RWPE2 (cell line): ENCODE measurements around the gene PEAK1.

Experiments used
- ATAC-seq: fragments of 200-7000 bp; cut with Tn5 transposase; 3 replicates; pipeline ENCODE4 v1.9.1; 2021; ENCODE audit warnings: low read depth
- DNase-seq: peaks from one replicate; pipeline ENCODE4 v3.0.0-alpha.2; 2020; ENCODE audit warnings: low spot score
- H3K27ac ChIP-seq: fragments of 450-650 bp; 2 replicates; pipeline ENCODE4 v1.5.1; 2017; ENCODE audit warnings: mild to moderate bottlenecking; ENCODE audit not compliant: poor library complexity, severe bottlenecking
- H3K27me3 ChIP-seq: fragments of 250-450 bp; sonication (Bioruptor Pico); 2 replicates; pipeline ENCODE4 v1.5.1; 2021; ENCODE audit warnings: mild to moderate bottlenecking, moderate library complexity; ENCODE audit not compliant: insufficient read depth, poor library complexity, severe bottlenecking
- H3K36me3 ChIP-seq: fragments of 250-450 bp; sonication (Bioruptor Pico); 2 replicates; pipeline ENCODE4 v1.5.1; 2020; ENCODE audit warnings: low read depth, mild to moderate bottlenecking, moderate library complexity
- H3K4me1 ChIP-seq: fragments of 250-450 bp; sonication (Bioruptor Pico); 2 replicates; pipeline ENCODE4 v1.5.1; 2021; ENCODE audit warnings: mild to moderate bottlenecking, moderate library complexity; ENCODE audit not compliant: insufficient read depth, poor library complexity, severe bottlenecking
- H3K4me3 ChIP-seq: fragments of 250-450 bp; sonication (Bioruptor Pico); 2 replicates; pipeline ENCODE4 v1.5.1; 2021; ENCODE audit warnings: mild to moderate bottlenecking, moderate library complexity; ENCODE audit not compliant: severe bottlenecking
- H3K9me3 ChIP-seq: fragments of 250-450 bp; sonication (Bioruptor Pico); 2 replicates; pipeline ENCODE4 v1.5.1; 2021; ENCODE audit warnings: mild to moderate bottlenecking, moderate library complexity; ENCODE audit not compliant: severe bottlenecking
- CTCF ChIP-seq: fragments of 450-650 bp; IDR thresholded peaks from one replicate; pipeline ENCODE4 v1.5.1; 2017; ENCODE audit warnings: mild to moderate bottlenecking, moderate library complexity; ENCODE audit not compliant: poor library complexity, severe bottlenecking

The PEAK1 gene

GRCh38 chr15:77266708-77267386, 153.1 kb downstream of the PEAK1 start:
- Histone ChIP-seq H3K4me1 (no peaks in the 10 kb centered on the region), H3K27me3 (no peaks in the 10 kb centered on the region), H3K36me3 (no peaks in the 10 kb centered on the region), H3K27ac (no peak overlapping the region), H3K4me3 (no peak overlapping the region), H3K9me3 (no peaks in the 10 kb centered on the region)
- ATAC-seq = peak; percentile 64; the same call in 2 of the 3 replicates
- TF ChIP-seq CTCF = no peak
- no peak for DNase-seq

- no peak for TF ChIP-seq CTCF
- H3K27ac ChIP-seq = no peak overlapping the region
- DNase-seq (no peak), ATAC-seq (no peak)
- peaks cover 6% of the 10 kb centered on the region; the same call in 1 of the 2 replicates for H3K36me3 ChIP-seq
- H3K4me3 ChIP-seq = no peak overlapping the region
- H3K27me3 ChIP-seq = no peaks in the 10 kb centered on the region
- H3K4me1 ChIP-seq = no peaks in the 10 kb centered on the region
- no peaks in the 10 kb centered on the region for H3K9me3 ChIP-seq
Observed at GRCh38 chr15:77255385-77255784, 164.5 kb downstream of the PEAK1 start.

- no peaks in the 10 kb centered on the region for H3K9me3 ChIP-seq
- H3K36me3 ChIP-seq = peaks cover 11% of the 10 kb centered on the region; the same call in 1 of the 2 replicates
- ATAC-seq (0 out of 3 replicates have a peak, but pooled peaks have one; percentile 21), DNase-seq (no peak)
- H3K27ac ChIP-seq = no peak overlapping the region
- no peak for TF ChIP-seq CTCF
- no peaks in the 10 kb centered on the region for H3K4me1 ChIP-seq
- no peaks in the 10 kb centered on the region for H3K27me3 ChIP-seq
- no peak overlapping the region for H3K4me3 ChIP-seq
Observed at GRCh38 chr15:77251662-77252061, 168.2 kb downstream of the PEAK1 start.

GRCh38 chr15:77247116-77247515, 172.8 kb downstream of the PEAK1 start:
- H3K9me3 ChIP-seq = no peaks in the 10 kb centered on the region
- H3K4me1 ChIP-seq = no peaks in the 10 kb centered on the region
- no peak overlapping the region for H3K27ac ChIP-seq
- ATAC-seq = no peak
- peaks cover 11% of the 10 kb centered on the region; the same call in 1 of the 2 replicates for H3K36me3 ChIP-seq
- H3K4me3 ChIP-seq = no peak overlapping the region
- no peak for DNase-seq
- no peaks in the 10 kb centered on the region for H3K27me3 ChIP-seq
- no peak for TF ChIP-seq CTCF

GRCh38 chr15:77243716-77244401, 176.0 kb downstream of the PEAK1 start:
- Histone ChIP-seq H3K4me3 (no peak overlapping the region), H3K9me3 (no peaks in the 10 kb centered on the region), H3K4me1 (peaks cover 3% of the 10 kb centered on the region), H3K27ac (no peak overlapping the region), H3K27me3 (no peaks in the 10 kb centered on the region), H3K36me3 (no peaks in the 10 kb centered on the region)
- ATAC-seq = no peak
- no peak for DNase-seq
- no peak for TF ChIP-seq CTCF
